ENCODE measurements around the gene THSD8.
"Not testable (repeated sequence)": the region's sequence is repeated elsewhere in the genome, so short reads cannot be mapped to it uniquely, and the experiment has no call there.

Gene THSD8

DNA sequence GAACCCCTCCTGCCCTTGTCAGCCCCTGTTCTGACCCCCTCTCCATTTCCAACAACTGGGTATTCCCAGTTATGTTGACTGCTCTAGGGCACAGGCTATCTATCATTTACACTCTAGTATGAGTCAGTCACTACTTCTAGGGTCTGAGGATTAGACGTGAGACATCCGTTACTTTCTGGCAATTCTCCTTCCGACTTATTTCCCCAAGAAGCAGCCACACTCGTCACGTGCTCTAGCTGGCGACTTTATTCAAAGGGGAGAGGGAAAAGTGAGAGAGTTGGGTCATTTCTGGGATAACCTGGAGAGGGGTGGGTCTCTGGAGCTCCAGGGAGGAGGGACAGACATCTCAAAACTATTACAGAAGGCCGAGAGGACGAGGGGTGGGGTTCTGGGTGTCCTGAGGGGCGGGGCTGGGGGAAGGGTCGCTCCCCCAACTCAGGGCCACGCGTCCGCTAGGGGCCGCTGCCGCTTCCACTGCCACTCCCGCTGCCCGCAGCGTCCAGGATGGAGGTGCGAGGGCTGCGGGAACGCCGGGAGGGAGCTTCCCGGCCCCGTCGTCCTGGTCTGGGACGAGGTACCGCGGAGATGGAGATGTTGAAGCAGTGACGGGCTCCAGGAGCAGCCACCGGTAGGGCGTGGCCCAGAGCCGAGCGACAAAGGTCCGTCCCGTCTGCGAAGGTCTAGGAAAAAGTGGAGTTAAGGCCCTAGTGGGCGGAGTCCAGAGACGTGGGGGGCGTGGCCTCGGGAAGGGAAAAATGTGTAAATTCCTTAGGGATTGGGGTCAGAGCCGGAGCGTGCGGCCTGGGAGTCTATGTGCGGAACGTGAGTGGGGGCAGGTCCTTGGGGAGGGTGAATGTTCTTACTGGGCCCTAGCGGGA lies 23.6 kb downstream of the THSD8 start:
- DNase-seq: no peak

DNA sequence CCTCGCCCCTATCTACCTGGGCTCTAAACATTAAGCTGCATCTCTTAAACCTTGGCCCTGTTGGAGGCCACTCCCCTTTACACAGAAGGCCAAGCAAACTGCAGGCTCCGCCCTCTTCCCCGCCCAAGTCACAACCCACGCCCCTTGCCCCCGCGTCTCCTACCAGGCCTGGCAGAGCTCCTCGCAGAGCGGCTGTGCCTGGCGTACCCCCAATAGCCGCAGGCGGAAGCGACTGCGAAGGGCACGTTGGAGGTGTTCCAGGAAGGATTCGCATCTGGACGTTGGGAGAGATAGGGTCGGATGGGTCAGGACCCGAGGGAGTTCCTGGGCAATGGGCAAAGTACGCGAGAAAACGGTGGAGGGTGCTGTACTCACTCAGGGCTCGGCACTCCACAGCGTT lies 26.6 kb downstream of the THSD8 start:
- no peak for DNase-seq

DNA sequence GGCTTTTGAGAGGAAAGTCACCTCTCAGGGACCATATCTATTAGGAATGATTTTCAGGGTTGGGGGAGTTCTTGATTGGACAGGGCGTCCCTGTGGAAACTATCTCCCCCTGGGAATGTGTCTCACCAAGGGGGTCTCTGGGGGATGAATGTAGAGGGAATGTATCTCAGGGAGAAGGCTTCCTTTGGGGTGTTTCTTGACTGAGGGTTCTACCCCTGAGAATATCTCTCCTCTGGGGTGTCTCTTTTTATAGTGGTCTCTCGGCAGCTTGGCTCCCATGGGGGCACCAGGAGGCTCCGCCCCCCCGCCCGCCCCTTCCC lies 31.5 kb downstream of the THSD8 start:
- DNase-seq: no peak

DNA sequence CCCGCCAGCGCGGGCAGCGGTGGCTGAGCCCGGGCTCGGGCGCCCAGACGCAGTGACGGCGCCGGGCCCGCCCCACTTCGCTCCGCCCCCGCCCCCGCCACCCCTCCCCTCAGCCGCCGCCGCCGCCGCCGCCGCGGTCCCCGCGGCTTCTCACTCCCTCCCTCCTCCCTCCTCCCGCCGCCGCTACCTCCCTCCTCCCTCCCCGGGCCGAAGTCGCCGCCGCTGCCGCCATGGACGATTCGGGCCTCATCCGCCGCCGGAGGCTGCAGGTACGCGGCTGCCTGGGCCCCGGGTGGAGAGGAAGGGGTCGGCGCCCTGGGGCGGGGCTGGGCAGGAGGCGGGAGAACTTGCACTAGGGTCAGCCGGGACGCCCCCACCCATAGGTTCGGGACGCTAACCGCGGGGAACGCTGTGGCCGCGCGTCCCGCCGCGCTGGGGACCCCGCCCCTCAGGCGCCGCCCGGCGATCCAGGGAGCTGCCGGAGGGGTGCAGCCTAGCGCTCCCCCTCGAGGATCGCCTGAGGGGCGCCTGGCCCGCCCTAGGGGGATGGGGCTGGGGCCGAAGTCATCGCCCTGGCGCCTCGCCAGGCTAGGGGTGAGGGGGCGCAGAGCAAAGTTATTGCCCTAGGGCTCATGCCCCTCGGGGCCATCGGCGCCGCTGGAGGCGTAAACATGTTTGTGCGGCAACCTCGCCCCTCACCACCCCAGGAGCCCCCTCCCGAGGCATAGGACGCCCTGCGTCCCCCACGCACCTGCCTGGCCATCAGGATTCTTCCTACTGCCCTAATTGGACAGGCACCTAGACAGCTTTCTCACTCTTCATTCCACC lies 32.1 kb downstream of the THSD8 start:
- DNase-seq: no peak

DNA sequence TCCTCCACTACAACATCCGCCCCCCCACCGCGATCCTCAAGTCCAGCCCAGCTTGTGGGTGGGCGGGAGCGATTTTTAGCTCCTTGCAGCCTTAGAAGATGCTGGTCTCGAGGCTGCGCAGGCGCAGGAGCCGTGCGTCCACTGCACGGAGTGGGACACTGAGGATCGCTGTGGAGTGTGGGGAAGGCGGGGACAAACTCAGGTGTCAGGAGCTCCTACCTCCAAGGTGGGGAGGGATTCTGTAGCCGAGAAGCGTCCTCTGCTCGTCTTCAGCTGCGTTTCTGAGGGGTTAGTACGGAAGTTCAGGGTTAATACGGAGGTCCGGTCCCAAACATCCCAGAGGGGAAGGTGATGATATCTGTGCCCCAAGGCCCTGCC lies 32.7 kb downstream of the THSD8 start, which contains the start of gene RTBDN:
Gene RTBDN (minus strand): TSS at position 14 of the 378 bp plus-strand sequence. CDS start 4,600 bp downstream, outside the sequence.
- DNase-seq: no peak

DNA sequence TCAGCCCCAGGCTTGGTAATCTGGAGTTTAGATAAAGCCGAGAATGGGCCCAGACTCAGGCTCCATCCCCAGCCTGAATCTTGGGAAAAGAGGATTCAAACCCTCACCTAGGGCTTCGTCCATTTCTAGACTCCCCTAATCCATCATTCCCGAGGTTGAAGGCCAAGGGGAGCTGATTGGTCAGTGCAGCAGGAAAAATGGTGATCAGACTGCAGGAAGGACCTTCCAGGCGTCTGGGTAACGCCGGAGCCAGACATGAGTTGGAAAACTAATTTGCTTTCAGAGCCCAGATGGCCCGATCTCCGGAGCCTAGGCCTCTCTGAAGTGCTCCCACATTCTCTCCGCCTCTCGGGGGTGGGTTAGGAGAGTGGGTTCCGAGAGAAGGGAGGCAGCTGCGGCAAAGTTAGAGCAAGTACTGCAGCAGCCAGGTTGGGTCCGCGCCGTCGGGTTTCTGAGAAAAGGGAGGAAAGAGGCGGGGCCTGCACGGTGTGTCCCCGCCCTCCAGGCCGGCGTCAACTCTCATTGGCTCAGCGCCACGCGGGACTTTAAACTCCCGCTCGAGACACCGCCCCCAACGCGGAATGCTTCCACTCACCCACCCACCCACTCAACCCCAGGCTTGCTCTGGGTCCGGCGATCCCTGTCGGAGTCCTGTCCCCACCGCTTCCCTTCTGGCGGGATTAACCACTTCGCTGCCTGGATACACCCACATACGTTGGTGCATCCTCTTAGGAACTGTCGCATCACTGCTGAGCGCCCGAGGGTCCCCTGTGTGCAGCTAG lies 33.3 kb downstream of the THSD8 start:
- no peak for DNase-seq

GRCh38 chr19:12836529-12836863 lies 34.6 kb downstream of the THSD8 start:
- no peak for DNase-seq

DNA sequence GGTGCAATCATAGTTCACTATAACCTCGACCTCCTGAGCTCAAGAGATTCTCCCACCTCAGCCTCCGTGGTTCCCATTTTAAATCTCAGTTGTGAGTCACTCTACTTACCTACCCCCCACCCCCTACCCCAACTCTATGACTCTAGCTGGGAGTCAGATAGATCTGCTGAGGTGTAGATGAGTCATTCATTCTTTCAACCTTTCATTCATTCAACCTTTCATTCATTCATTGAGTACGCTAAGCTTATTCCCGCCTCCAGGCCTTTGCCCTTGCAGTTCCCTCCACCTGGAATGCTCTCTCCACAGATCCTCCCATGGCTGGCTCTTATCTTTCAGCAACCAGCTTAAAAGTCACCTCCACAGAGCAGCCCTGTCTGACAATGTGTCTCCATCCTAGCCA lies 35.4 kb downstream of the THSD8 start:
- no peak for DNase-seq

DNA sequence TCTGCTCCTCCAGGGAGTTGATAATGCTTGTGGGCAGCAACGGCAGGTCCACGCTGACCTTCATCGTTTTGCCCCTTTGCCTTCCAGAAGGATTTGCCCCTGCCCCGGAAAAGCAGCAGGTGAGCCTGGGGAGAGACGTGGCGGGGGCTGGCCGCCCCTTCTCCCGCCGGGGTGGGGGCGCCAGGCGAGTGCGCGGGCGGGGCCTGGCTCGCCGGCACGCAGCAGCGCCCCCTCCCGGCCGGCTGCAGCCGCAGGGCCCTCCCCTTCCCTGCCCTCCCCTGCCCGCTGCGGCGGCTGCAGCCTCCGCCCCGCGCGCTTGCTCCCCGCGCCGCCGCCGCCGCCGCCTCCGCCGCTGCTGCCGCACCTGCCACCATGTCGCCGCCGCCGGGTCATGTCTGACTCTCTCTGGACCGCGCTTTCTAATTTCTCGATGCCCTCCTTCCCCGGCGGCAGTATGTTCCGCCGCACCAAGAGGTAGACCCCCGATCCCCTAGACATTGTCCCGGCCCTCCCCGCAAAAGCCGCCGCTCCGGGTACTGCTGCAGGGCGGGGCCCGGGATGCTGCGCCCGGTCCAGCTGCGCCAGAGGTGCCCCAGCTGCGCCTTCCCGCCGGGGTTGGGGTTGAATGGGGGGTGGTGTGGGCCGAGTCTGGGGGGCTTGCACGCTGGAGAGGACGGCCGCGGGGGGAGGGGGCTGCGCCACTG lies 36.5 kb downstream of the THSD8 start, which contains the start of gene MAST1:
Gene MAST1 (plus strand): TSS at position 334 of the 704 bp plus-strand sequence. CDS start 58 bp downstream, at position 392.
- no peak for DNase-seq

- no peak for DNase-seq
These were observed 37.3 kb downstream of the THSD8 start for GRCh38 chr19:12838886-12839756.

DNA sequence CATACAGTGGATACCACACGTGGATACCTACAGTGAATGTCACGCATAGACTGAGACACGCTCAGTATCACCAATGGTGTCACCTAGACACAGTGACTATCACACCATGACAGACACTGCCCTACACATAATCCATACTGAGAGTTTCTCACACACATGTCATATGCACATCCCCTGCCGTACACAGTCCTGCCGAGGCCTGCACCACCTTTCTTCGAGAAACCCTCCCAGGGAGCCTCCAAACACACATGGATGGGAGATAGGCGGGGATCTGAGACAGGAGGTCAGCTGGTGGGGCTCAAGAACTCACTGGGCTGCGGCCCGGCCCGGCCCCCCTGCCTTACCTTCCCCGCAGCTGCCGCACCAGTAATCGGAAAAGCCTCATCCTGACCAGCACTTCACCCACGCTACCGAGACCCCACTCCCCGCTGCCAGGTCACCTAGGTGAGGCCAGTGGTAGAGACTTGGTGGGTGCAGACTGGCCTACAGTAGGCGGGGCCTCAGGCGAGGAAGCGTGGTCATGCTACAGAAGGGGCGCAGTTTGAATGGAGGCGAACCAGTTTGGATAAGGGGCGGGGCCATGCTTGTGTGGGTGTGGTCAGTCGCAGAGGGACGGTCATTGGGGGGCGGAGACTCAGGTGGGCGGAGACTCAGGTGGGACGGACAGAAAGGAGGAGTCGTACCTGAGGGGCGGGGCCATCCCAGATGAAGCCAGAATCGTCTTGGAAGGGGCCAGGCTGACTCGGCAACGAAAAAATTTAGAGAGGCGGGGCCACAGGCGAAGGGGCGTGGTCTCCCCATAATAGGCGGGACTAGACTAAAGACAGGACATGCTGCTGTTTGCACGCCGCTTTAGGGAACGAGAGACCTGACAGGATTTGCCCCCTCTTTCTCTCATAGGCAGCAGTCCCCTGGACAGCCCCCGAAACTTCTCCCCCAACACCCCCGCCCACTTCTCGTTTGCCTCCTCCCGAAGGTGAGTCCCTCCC lies 38.5 kb downstream of the THSD8 start:
- DNase-seq: peak; percentile 49

DNA sequence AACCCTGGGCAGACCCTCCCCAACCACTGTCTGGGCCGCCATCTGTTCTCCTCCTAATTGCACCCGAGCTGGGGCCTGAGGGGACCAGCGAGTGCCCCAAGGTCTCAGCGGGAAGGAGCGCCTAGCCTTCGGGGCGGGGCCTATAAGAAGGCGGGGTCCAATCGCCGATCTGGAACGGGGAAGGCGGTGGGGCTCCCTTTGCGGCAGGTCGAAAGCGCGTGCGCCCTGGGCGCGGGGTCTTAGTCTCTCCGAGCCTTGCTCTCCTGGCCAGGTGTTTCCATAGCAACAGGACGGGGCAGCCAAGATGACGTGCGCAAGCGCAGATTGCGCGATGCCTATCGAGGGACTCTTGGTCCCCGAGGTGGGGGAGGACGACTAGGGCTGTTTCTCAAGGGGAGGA lies 39.2 kb downstream of the THSD8 start:
- DNase-seq: peak; percentile 23

- DNase-seq: no peak
These were observed 40.6 kb downstream of the THSD8 start for GRCh38 chr19:12842511-12842910.

DNA sequence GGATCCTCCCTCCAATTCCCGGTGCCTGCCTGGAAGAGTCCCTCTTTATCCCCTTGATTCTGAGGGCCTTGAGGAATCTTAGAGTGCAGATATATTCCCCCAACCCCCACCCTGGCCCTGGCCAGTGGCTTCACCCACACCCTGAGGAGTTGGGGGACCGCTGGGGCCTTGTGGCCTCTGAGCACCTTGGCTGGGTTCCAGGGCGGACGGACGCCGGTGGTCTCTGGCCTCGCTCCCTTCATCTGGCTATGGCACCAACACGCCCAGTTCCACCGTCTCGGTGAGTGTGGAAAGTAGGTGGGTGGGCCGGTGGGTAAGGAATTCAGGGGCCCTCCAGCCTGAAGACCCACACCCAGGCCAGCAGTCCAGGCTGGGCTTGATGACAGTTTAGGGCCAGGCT lies 41.5 kb downstream of the THSD8 start:
- DNase-seq: no peak

DNA sequence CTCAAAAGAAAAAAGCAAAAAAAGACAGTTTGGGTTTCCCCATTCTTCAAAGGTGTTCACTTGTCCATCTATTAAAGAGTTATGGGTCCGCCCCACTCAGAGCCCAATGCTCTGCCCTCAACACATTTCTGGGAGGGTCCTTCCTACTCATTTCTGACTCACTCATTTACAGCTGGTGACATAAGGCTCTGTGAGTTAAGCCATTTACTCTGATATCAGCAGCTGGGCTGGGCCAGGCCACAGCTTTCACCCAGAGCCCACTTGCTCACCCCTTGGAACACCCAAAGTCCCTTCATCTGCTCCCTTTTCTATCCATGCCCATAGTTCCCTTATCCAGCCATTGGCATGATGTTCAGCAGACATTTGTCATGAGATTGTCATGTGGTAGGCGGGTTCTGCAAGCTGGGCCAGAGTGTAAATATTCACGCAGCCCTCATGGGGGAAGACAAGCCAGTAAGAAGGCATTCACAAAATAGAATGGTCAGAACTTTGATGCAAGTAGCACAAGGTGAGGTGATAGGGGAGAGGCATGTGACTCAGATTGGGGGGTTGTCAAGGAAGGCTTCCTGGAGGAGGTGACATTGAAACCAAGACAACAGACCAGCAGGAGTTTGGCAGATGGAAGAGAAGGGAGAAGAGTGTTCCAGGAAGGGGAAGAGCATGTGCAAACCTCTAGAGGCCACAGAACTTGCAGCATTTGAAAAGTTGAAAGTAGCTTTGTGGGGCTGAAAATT lies 42.3 kb downstream of the THSD8 start:
- DNase-seq: no peak

- DNase-seq: not testable (repeated sequence)
These were observed 44.7 kb downstream of the THSD8 start for GRCh38 chr19:12846613-12847012.

GRCh38 chr19:12847159-12848139 lies 45.6 kb downstream of the THSD8 start:
- DNase-seq: peak; percentile 70
